ENCODE data around the gene GNG7.

GNG7 gene

DNA sequence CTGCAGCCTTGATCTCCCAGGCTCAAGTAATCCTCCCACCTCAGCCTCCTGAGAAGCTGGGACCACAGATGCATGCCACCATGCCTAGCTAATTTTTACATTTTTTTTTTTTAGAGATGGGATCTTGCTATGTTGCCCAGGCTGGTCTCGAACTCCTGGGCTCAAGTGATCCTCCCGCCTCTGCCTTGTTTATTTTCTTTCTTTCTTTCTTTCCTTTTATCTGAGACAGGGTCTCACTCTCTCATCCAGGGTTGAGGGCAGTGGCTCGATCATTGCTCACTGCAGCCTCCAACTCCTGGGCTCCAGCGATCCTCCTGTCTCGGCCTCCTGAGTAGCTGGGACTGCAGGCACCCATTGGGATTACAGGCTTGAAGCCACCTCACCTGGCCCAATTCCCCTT is 3.8 kb upstream of the GNG7 start:
- ATAC-seq = no peak
- no peak for TF ChIP-seq ZFP3 (CRISPR knock-in tag; IDR thresholded peaks at IDR 0.05)
- TF ChIP-seq PPARA (CRISPR knock-in tag; IDR thresholded peaks at IDR 0.05; ENCODE audit: borderline replicate concordance) = no peak
- no peak for TF ChIP-seq ZNF565 (CRISPR knock-in tag; conservative IDR thresholded peaks at IDR 0.05; ENCODE audit: low read depth)
- no peak for TF ChIP-seq RARB (CRISPR knock-in tag; IDR thresholded peaks at IDR 0.05)

GRCh38 chr19:2703691-2704216 is 1.3 kb upstream of the GNG7 start:
- TF ChIP-seq GLIS3 (CRISPR knock-in tag; IDR thresholded peaks at IDR 0.05) (no peak), ZFP3 (CRISPR knock-in tag; IDR thresholded peaks at IDR 0.05) (no peak), ZNF70 (CRISPR knock-in tag; IDR thresholded peaks at IDR 0.05) (no peak), ESRRG (CRISPR knock-in tag; IDR thresholded peaks at IDR 0.05) (no peak), ARNTL (CRISPR knock-in tag; IDR thresholded peaks at IDR 0.05; ENCODE audit: borderline replicate concordance, low read depth) (no peak), SNAI2 (CRISPR knock-in tag; IDR thresholded peaks at IDR 0.05) (no peak), TOX (CRISPR knock-in tag; IDR thresholded peaks at IDR 0.05; ENCODE audit: borderline replicate concordance) (no peak), OSR1 (CRISPR knock-in tag; IDR thresholded peaks at IDR 0.05) (no peak)
- TF ChIP-seq, protein P1, sequence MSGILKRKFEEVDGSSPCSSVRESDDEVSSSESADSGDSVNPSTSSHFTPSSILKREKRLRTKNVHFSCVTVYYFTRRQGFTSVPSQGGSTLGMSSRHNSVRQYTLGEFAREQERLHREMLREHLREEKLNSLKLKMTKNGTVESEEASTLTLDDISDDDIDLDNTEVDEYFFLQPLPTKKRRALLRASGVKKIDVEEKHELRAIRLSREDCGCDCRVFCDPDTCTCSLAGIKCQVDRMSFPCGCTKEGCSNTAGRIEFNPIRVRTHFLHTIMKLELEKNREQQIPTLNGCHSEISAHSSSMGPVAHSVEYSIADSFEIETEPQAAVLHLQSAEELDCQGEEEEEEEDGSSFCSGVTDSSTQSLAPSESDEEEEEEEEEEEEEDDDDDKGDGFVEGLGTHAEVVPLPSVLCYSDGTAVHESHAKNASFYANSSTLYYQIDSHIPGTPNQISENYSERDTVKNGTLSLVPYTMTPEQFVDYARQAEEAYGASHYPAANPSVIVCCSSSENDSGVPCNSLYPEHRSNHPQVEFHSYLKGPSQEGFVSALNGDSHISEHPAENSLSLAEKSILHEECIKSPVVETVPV (CRISPR knock-in tag; IDR thresholded peaks at IDR 0.05) = no peak
- no peak for ATAC-seq

DNA sequence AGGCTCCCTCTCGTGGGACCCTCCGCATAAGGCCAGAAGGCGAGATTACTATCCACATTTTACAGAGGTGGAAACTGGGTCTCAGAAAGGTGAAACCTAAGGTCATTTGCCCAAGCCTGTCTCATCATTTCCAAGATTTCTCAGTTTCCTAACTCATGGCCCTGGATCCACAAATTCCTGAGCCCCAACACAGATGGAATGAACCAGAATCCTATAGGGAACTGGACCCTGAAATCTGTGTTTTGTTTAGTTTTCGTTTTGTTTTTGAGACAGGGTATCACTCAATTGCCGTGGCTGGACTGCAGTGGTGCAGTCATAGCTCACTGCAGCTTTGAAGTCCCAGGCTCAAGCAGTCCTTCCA is 563 bp upstream of the GNG7 start:
- TF ChIP-seq TOX (CRISPR knock-in tag; IDR thresholded peaks at IDR 0.05; ENCODE audit: borderline replicate concordance) = no peak
- TF ChIP-seq ESRRG (CRISPR knock-in tag; IDR thresholded peaks at IDR 0.05) = no peak
- TF ChIP-seq, protein P1 (CRISPR knock-in tag; IDR thresholded peaks at IDR 0.05) = no peak
- no peak for TF ChIP-seq PPARA (CRISPR knock-in tag; IDR thresholded peaks at IDR 0.05; ENCODE audit: borderline replicate concordance)
- no peak for TF ChIP-seq OSR1 (CRISPR knock-in tag; IDR thresholded peaks at IDR 0.05)
- TF ChIP-seq ZFP30 (CRISPR knock-in tag; IDR thresholded peaks at IDR 0.05) = no peak
- no peak for TF ChIP-seq RARB (CRISPR knock-in tag; IDR thresholded peaks at IDR 0.05)
- no peak for TF ChIP-seq ZNF70 (CRISPR knock-in tag; IDR thresholded peaks at IDR 0.05)
- TF ChIP-seq ZNF565 (CRISPR knock-in tag; conservative IDR thresholded peaks at IDR 0.05; ENCODE audit: low read depth) = no peak
- TF ChIP-seq GLIS3 (CRISPR knock-in tag; IDR thresholded peaks at IDR 0.05) = no peak
- no peak for TF ChIP-seq BACH2 (CRISPR knock-in tag; IDR thresholded peaks at IDR 0.05; ENCODE audit: borderline replicate concordance)
- TF ChIP-seq, protein P2, sequence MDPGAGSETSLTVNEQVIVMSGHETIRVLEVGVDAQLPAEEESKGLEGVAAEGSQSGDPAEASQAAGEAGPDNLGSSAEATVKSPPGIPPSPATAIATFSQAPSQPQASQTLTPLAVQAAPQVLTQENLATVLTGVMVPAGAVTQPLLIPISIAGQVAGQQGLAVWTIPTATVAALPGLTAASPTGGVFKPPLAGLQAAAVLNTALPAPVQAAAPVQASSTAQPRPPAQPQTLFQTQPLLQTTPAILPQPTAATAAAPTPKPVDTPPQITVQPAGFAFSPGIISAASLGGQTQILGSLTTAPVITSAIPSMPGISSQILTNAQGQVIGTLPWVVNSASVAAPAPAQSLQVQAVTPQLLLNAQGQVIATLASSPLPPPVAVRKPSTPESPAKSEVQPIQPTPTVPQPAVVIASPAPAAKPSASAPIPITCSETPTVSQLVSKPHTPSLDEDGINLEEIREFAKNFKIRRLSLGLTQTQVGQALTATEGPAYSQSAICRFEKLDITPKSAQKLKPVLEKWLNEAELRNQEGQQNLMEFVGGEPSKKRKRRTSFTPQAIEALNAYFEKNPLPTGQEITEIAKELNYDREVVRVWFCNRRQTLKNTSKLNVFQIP (CRISPR knock-in tag; IDR thresholded peaks at IDR 0.05; ENCODE audit: borderline replicate concordance, low read depth) = no peak
- TF ChIP-seq CREB5 (CRISPR knock-in tag; IDR thresholded peaks at IDR 0.05; ENCODE audit: low read depth) = no peak
- no peak for TF ChIP-seq ARNTL (CRISPR knock-in tag; IDR thresholded peaks at IDR 0.05; ENCODE audit: borderline replicate concordance, low read depth)
- no peak for TF ChIP-seq SNAI2 (CRISPR knock-in tag; IDR thresholded peaks at IDR 0.05)
- TF ChIP-seq CSDC2 (CRISPR knock-in tag; IDR thresholded peaks at IDR 0.05) = no peak
- TF ChIP-seq ZNF8 (CRISPR knock-in tag; IDR thresholded peaks at IDR 0.05) = no peak
- TF ChIP-seq ZFP3 (CRISPR knock-in tag; IDR thresholded peaks at IDR 0.05) = no peak
- no peak for TF ChIP-seq TCF4 (CRISPR knock-in tag; IDR thresholded peaks at IDR 0.05; ENCODE audit: borderline replicate concordance)
- no peak for ATAC-seq

GRCh38 chr19:2701361-2702169 is 929 bp downstream of the GNG7 start:
- TF ChIP-seq, protein P1 (CRISPR knock-in tag; IDR thresholded peaks at IDR 0.05) = no peak
- no peak for TF ChIP-seq RARB (CRISPR knock-in tag; IDR thresholded peaks at IDR 0.05)
- TF ChIP-seq ZNF565 (CRISPR knock-in tag; conservative IDR thresholded peaks at IDR 0.05; ENCODE audit: low read depth) = no peak
- TF ChIP-seq PATZ1 (CRISPR knock-in tag; IDR thresholded peaks at IDR 0.05; ENCODE audit: borderline replicate concordance) = no peak
- TF ChIP-seq ISL1 (CRISPR knock-in tag; IDR thresholded peaks at IDR 0.05) = no peak
- no peak for ATAC-seq
